RWPE1 (cell line): ENCODE data around the gene CHFR.
"Not testable (repeated sequence)": the region's sequence is repeated elsewhere in the genome, so short reads cannot be mapped to it uniquely, and the experiment has no call there.

Experiments
- CTCF ChIA-PET: fragments of 350-600 bp; sonication (Branson Sonifier 250); formaldehyde crosslinking; extraction: SDS; loops from one replicate; lab custom pipeline; 2021; lab: Yijun Ruan, JAX
- POLR2A ChIA-PET: fragments of 400-600 bp; formaldehyde crosslinking; extraction: SDS; loops from one replicate; lab custom pipeline; 2020; ENCODE audit warnings: antibody characterized with exemption; ENCODE audit not compliant: low non-redundant PET; lab: Yijun Ruan, JAX
- DNase-seq: peaks from one replicate; pipeline ENCODE4 v3.0.0; 2012; ENCODE audit warnings: low spot score
- H3K27ac ChIP-seq: fragments of 450-650 bp; 2 replicates; pipeline ENCODE4 v1.5.1; 2017
- CTCF ChIP-seq: fragments of 450-650 bp; conservative IDR thresholded peaks from 2 replicates; pipeline ENCODE4 v1.5.1; 2017; ENCODE audit warnings: low read depth, mild to moderate bottlenecking

CHFR gene

GRCh38 chr12:132907216-132907615 lies 19.8 kb upstream of the CHFR start:
- POLR2A ChIA-PET: no interaction called here
- DNase-seq: no peak
- CTCF ChIA-PET: no interaction called here
- no peak overlapping the region for H3K27ac ChIP-seq
- no peak for TF ChIP-seq CTCF

GRCh38 chr12:132904718-132905328 lies 17.4 kb upstream of the CHFR start:
- peak; percentile 19 for DNase-seq
- ChIA-PET POLR2A (no interaction called here), CTCF (interaction anchor here (0.5 to 0.7 kb wide), 3 partner anchors 29 to 82 kb away, joined by 3 read pairs; no protein-coding TSS in a partner anchor)
- H3K27ac ChIP-seq: no peak overlapping the region
- TF ChIP-seq CTCF: 0 out of 2 replicates have a peak, but pooled peaks have one; percentile 10

GRCh38 chr12:132899033-132899432 lies 11.6 kb upstream of the CHFR start:
- TF ChIP-seq CTCF: no peak
- no peak overlapping the region for H3K27ac ChIP-seq
- CTCF ChIA-PET: no interaction called here
- POLR2A ChIA-PET: no interaction called here
- no peak for DNase-seq

GRCh38 chr12:132888852-132889251 lies 1.4 kb upstream of the CHFR start:
- no peak for DNase-seq
- POLR2A ChIA-PET: no interaction called here

GRCh38 chr12:132886529-132887477 lies 602 bp downstream of the CHFR start:
- peak; percentile 14 for DNase-seq
- peak overlapping the region; percentile 94 for H3K27ac ChIP-seq
- CTCF ChIA-PET: interaction anchor here (0.7 kb wide), 2 partner anchors 22 to 71 kb away, joined by 3 read pairs; no protein-coding TSS in a partner anchor
- POLR2A ChIA-PET: interaction anchor here (0.6 kb wide), 1 partner anchor 16 kb away, joined by 11 read pairs; no protein-coding TSS in a partner anchor
- TF ChIP-seq CTCF: no peak

More at GRCh38 chr12:132888852-132889251, 1.4 kb upstream of the CHFR start:
- no peak overlapping the region for H3K27ac ChIP-seq
- CTCF ChIA-PET: no interaction called here
- TF ChIP-seq CTCF: no peak

GRCh38 chr12:132881818-132882217 lies 5.6 kb downstream of the CHFR start:
- H3K27ac ChIP-seq: no peak overlapping the region
- ChIA-PET POLR2A (no interaction called here), CTCF (no interaction called here)
- TF ChIP-seq CTCF: no peak
- DNase-seq: no peak

- H3K27ac ChIP-seq, DNase-seq, CTCF ChIA-PET, POLR2A ChIA-PET: not testable (repeated sequence)
Observed at GRCh38 chr12:132874620-132875019, 12.8 kb downstream of the CHFR start.
